Prostate gland (tissue), 2 donors: Measurements from ENCODE around the gene FAM184B.

Experiments
- CTCF ChIP-seq, 4 experiments: fragments of 200-600 bp in 2 of 4; fragments of 450-650 bp in 2 of 4; sonication (generic) in 2 of 4; IDR thresholded peaks; 1 replicate in 3 of 4; 2 replicates in 1 of 4; pipeline ENCODE4 v1.5.1; 2016 to 2019; ENCODE audit warnings: antibody characterized with exemption in 4 of 4, mild to moderate bottlenecking in 2 of 4, moderate library complexity in 2 of 4
- POLR2A ChIP-seq: fragments of 450-650 bp; IDR thresholded peaks from one replicate; pipeline ENCODE4 v1.6.1; 2016; ENCODE audit warnings: antibody characterized with exemption, mild to moderate bottlenecking
- POLR2AphosphoS5 ChIP-seq: sonication (generic); formaldehyde crosslinking; IDR thresholded peaks from one replicate; pipeline ENCODE4 v1.6.1; 2017; ENCODE audit warnings: antibody characterized with exemption

- TF ChIP-seq CTCF (IDR thresholded peaks at IDR 0.05) (no peak), POLR2A (no peak), POLR2AphosphoS5 (no peak)
These were observed 162.5 kb downstream of the FAM184B start for GRCh38 chr4:17618926-17619325.
